Endothelial cell of umbilical vein (primary cell): ENCODE measurements around the gene HMGXB3.

Experiments
- MYC ChIP-seq: IDR thresholded peaks from one replicate; pipeline ENCODE4 v1.6.1; 2011; ENCODE audit warnings: mild to moderate bottlenecking, low read depth, low read length
- POLR2A ChIP-seq: IDR thresholded peaks from 2 replicates; pipeline ENCODE4 v1.6.1; 2012; ENCODE audit warnings: low read depth, mild to moderate bottlenecking, control low read depth, low read length
- POLR2AphosphoS5 ChIP-seq: IDR thresholded peaks from 2 replicates; pipeline ENCODE4 v1.6.1; 2012; ENCODE audit warnings: low read depth, mild to moderate bottlenecking, control low read depth, low read length, moderate library complexity; ENCODE audit not compliant: insufficient read depth
- TF ChIP-seq, protein P1 (sequence below), 2 donors: IDR thresholded peaks; 1 replicate in 1 of 2; 2 replicates in 1 of 2; pipeline ENCODE4 v1.5.1; 2011; ENCODE audit warnings: low read length in 2 of 2, mild to moderate bottlenecking in 2 of 2, moderate library complexity in 2 of 2, control low read depth in 1 of 2, inconsistent platforms in 1 of 2, low read depth in 1 of 2; ENCODE audit not compliant: insufficient read depth in 1 of 2; ENCODE audit errors: extremely low read depth in 1 of 2

DNA sequence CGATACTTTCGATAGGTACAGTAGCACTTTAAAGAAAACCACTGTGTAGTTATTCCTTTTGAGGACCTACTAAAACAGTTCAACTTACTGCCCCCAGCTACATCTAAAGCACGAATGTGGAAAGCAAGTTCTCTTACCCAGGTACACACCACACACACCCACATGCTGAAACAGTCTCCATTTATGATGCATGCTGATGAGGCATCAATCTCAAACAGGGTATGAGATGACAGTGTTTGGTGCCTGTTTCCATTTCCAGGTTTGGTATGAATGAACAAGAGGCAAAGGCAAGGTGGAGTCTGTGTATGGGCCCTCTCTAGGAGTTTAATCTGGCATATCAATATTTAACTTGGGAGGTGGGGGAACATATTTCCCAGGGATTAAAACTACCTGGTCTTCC lies 13.9 kb downstream of the HMGXB3 start:
- TF ChIP-seq POLR2AphosphoS5 = no peak
- TF ChIP-seq POLR2A = no peak
- TF ChIP-seq, protein P1, sequence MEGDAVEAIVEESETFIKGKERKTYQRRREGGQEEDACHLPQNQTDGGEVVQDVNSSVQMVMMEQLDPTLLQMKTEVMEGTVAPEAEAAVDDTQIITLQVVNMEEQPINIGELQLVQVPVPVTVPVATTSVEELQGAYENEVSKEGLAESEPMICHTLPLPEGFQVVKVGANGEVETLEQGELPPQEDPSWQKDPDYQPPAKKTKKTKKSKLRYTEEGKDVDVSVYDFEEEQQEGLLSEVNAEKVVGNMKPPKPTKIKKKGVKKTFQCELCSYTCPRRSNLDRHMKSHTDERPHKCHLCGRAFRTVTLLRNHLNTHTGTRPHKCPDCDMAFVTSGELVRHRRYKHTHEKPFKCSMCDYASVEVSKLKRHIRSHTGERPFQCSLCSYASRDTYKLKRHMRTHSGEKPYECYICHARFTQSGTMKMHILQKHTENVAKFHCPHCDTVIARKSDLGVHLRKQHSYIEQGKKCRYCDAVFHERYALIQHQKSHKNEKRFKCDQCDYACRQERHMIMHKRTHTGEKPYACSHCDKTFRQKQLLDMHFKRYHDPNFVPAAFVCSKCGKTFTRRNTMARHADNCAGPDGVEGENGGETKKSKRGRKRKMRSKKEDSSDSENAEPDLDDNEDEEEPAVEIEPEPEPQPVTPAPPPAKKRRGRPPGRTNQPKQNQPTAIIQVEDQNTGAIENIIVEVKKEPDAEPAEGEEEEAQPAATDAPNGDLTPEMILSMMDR (IDR thresholded peaks at IDR 0.05; ENCODE audit: extremely low read depth in 1 of 2, insufficient read depth in 1 of 2, low read depth in 1 of 2, low read length in 2 of 2) = no peak
- TF ChIP-seq MYC = no peak
